H1 (cell line): Measurements from ENCODE around the gene FGF12. TPM values are rescaled to one million over a fixed set of nuclear protein-coding genes. Genes with fewer than 3 reads are reported as not detected.

ENCODE experiments used
- CTCF ChIA-PET: fragments of 300-600 bp; sonication (Branson Sonifier 250); formaldehyde crosslinking; loops from one replicate; lab custom pipeline; 2021; ENCODE audit not compliant: partially characterized antibody; lab: Charles Lee
- POLR2A ChIA-PET: fragments of 300-600 bp; sonication (Branson Sonifier 250); formaldehyde crosslinking; loops from one replicate; lab custom pipeline; 2021; ENCODE audit warnings: inconsistent platforms; ENCODE audit not compliant: partially characterized antibody; lab: Charles Lee
- DNase-seq, 2 experiments: peaks; one replicate each; pipeline versions ENCODE4 v3.0.0 to v3.0.0-alpha.2; 2010 to 2022; ENCODE audit warnings: low spot score in 2 of 2, low read depth in 1 of 2, mixed read lengths in 1 of 2
- FAIRE-seq: peaks from 2 replicates; lab custom pipeline; 2011; peaks lifted over from hg19 to GRCh38; lab: Jason Lieb, UNC
- H2AFZ ChIP-seq: 2 replicates; pipeline ENCODE4 v1.8.1; 2012; ENCODE audit warnings: low read length, inconsistent platforms
- H2AK5ac ChIP-seq: 2 replicates; pipeline ENCODE4 v1.6.1; 2013; ENCODE audit warnings: low read depth, low read length
- H2BK120ac ChIP-seq: replicated peaks from 2 replicates; pipeline ENCODE3; 2013; ENCODE audit warnings: low read depth, low read length, inconsistent platforms
- H2BK12ac ChIP-seq: 2 replicates; pipeline ENCODE4 v1.6.1; 2013; ENCODE audit warnings: low read depth, low read length
- H2BK15ac ChIP-seq: 2 replicates; pipeline ENCODE4 v1.6.1; 2013; ENCODE audit warnings: low read length
- H2BK20ac ChIP-seq: 2 replicates; pipeline ENCODE4 v1.6.1; 2013; ENCODE audit warnings: low read length
- H2BK5ac ChIP-seq: 2 replicates; pipeline ENCODE4 v1.6.1; 2013; ENCODE audit warnings: low read depth, low read length
- H3K14ac ChIP-seq: 2 replicates; pipeline ENCODE4 v1.6.1; 2013; ENCODE audit warnings: inconsistent platforms; ENCODE audit not compliant: insufficient read length
- H3K18ac ChIP-seq: 2 replicates; pipeline ENCODE4 v1.6.1; 2013; ENCODE audit warnings: low read length; ENCODE audit errors: extremely low read depth
- H3K23ac ChIP-seq: 2 replicates; pipeline ENCODE4 v1.6.1; 2013; ENCODE audit warnings: inconsistent platforms; ENCODE audit not compliant: insufficient read length
- H3K23me2 ChIP-seq: 2 replicates; pipeline ENCODE4 v1.6.1; 2013; ENCODE audit warnings: low read depth, low read length
- H3K27ac ChIP-seq: 2 replicates; pipeline ENCODE4 v1.6.1; 2011; ENCODE audit warnings: low read depth, low read length, inconsistent platforms
- H3K27me3 ChIP-seq, 4 experiments: replicated peaks in 1 of 4; 1 replicate in 1 of 4; 2 replicates in 3 of 4; pipeline versions ENCODE4 v1.6.1 to v1.8.1; 2011 to 2013; ENCODE audit warnings: low read length in 3 of 4, mild to moderate bottlenecking in 3 of 4, inconsistent platforms in 2 of 4, mixed read lengths in 2 of 4, moderate library complexity in 1 of 4; ENCODE audit not compliant: control insufficient read depth in 3 of 4, insufficient read depth in 3 of 4; ENCODE audit errors: extremely low read depth in 1 of 4
- H3K36me3 ChIP-seq, 4 experiments: 2 replicates each; pipeline versions ENCODE4 v1.6.1 to v1.8.1; 2011 to 2013; ENCODE audit warnings: mild to moderate bottlenecking in 4 of 4, low read length in 3 of 4, moderate library complexity in 2 of 4, control low read depth in 1 of 4, inconsistent platforms in 1 of 4; ENCODE audit not compliant: insufficient read depth in 4 of 4, control insufficient read depth in 2 of 4
- H3K4ac ChIP-seq: replicated peaks from 2 replicates; pipeline ENCODE3; 2013; ENCODE audit warnings: low read length, low read depth, mixed read lengths, inconsistent platforms; ENCODE audit not compliant: insufficient read length
- H3K4me1 ChIP-seq, 4 experiments: replicated peaks in 1 of 4; 1 replicate in 1 of 4; 2 replicates in 3 of 4; pipeline versions ENCODE4 v1.6.1 to v1.8.1; 2011 to 2013; ENCODE audit warnings: low read length in 3 of 4, inconsistent platforms in 2 of 4, mixed read lengths in 1 of 4; ENCODE audit not compliant: insufficient read depth in 4 of 4, control insufficient read depth in 3 of 4
- H3K4me2 ChIP-seq, 2 experiments: 2 replicates each; pipeline versions ENCODE4 v1.6.1 to v1.8.1; 2011 to 2013; ENCODE audit warnings: low read depth in 2 of 2, low read length in 2 of 2, control low read depth in 1 of 2, inconsistent platforms in 1 of 2, mild to moderate bottlenecking in 1 of 2; ENCODE audit not compliant: insufficient read depth in 1 of 2
- H3K4me3 ChIP-seq, 4 experiments: fragments of 200-600, 300-600 bp in 1 of 4; sonication (generic), shearing (Covaris generic), sonication (Bioruptor Twin) in 1 of 4; 2 replicates each; pipeline versions ENCODE4 v1.5.1 to v1.8.1; 2011 to 2016; ENCODE audit warnings: low read length in 4 of 4, low read depth in 3 of 4, control low read depth in 2 of 4, inconsistent platforms in 2 of 4, mild to moderate bottlenecking in 2 of 4, mixed read lengths in 1 of 4, moderate library complexity in 1 of 4; ENCODE audit not compliant: insufficient read depth in 2 of 4; ENCODE audit errors: extremely low read depth in 1 of 4
- H3K56ac ChIP-seq: replicated peaks from 2 replicates; pipeline ENCODE3; 2013; ENCODE audit warnings: low read depth, mild to moderate bottlenecking, mixed read lengths, low read length, inconsistent platforms; ENCODE audit not compliant: insufficient read length
- H3K79me1 ChIP-seq: 2 replicates; pipeline ENCODE4 v1.6.1; 2013; ENCODE audit warnings: low read depth, low read length, control low read depth
- H3K79me2 ChIP-seq, 2 experiments: 2 replicates each; pipeline versions ENCODE4 v1.6.1 to v1.8.1; 2012 to 2013; ENCODE audit warnings: low read length in 2 of 2, mild to moderate bottlenecking in 2 of 2, inconsistent platforms in 1 of 2; ENCODE audit not compliant: insufficient read depth in 2 of 2, control insufficient read depth in 1 of 2
- H3K9ac ChIP-seq, 4 experiments: replicated peaks in 1 of 4; 1 replicate in 1 of 4; 2 replicates in 3 of 4; pipeline versions ENCODE4 v1.6.1 to v1.8.1; 2011 to 2013; ENCODE audit warnings: low read depth in 3 of 4, low read length in 3 of 4, control low read depth in 2 of 4, mild to moderate bottlenecking in 2 of 4, moderate library complexity in 2 of 4, inconsistent platforms in 1 of 4; ENCODE audit errors: extremely low read depth in 1 of 4
- H3K9me3 ChIP-seq, 2 experiments: 2 replicates each; pipeline versions ENCODE4 v1.6.1 to v1.8.1; 2012 to 2013; ENCODE audit warnings: mild to moderate bottlenecking in 2 of 2, moderate library complexity in 2 of 2, control low read depth in 1 of 2, inconsistent platforms in 1 of 2, low read depth in 1 of 2, low read length in 1 of 2, mixed read lengths in 1 of 2; ENCODE audit not compliant: insufficient read depth in 2 of 2
- H4K20me1 ChIP-seq, 2 experiments: replicated peaks in 1 of 2; 2 replicates each; pipeline versions ENCODE3 to v1.8.1; 2011 to 2013; ENCODE audit warnings: inconsistent platforms in 2 of 2, low read length in 2 of 2, mild to moderate bottlenecking in 1 of 2; ENCODE audit not compliant: insufficient read depth in 2 of 2, control insufficient read depth in 1 of 2
- H4K5ac ChIP-seq: 2 replicates; pipeline ENCODE4 v1.6.1; 2013; ENCODE audit warnings: low read length, low read depth, mixed read lengths, inconsistent platforms; ENCODE audit not compliant: insufficient read length
- H4K8ac ChIP-seq: 2 replicates; pipeline ENCODE4 v1.8.0; 2013; ENCODE audit warnings: mild to moderate bottlenecking, moderate library complexity, low read length, inconsistent platforms; ENCODE audit not compliant: insufficient read depth; ENCODE audit errors: extremely low read depth
- H4K91ac ChIP-seq: replicated peaks from 2 replicates; pipeline ENCODE3; 2013; ENCODE audit warnings: low read length, mixed read lengths, inconsistent platforms; ENCODE audit not compliant: insufficient read length
- JUN ChIP-seq: IDR thresholded peaks from 2 replicates; pipeline ENCODE4 v1.6.1; 2011; ENCODE audit warnings: low read depth, mild to moderate bottlenecking, improper control_type of control experiment, low read length
- MAFK ChIP-seq: IDR thresholded peaks from 2 replicates; pipeline ENCODE4 v1.6.1; 2012; ENCODE audit warnings: low read depth, mild to moderate bottlenecking, improper control_type of control experiment, low read length
- RBBP5 ChIP-seq: IDR thresholded peaks from 2 replicates; pipeline ENCODE4 v1.7.1; 2012; ENCODE audit warnings: low read depth, mild to moderate bottlenecking, inconsistent platforms, low read length, moderate library complexity, borderline replicate concordance
- SIRT6 ChIP-seq: IDR thresholded peaks from one replicate; pipeline ENCODE4 v1.7.1; 2012; ENCODE audit warnings: low read length, inconsistent platforms
- SP1 ChIP-seq: IDR thresholded peaks from 2 replicates; pipeline ENCODE4 v1.6.1; 2011; ENCODE audit warnings: low read depth, low read length
- WGBS, 2 experiments: shearing (Covaris generic) in 1 of 2; methylation state at CpG; one replicate each; pipeline versions ENCODE4 v1.1.6 to v1.1.7; 2013 to 2015; ENCODE audit warnings: low lambda C conversion rate in 2 of 2, mixed read lengths in 2 of 2, inconsistent platforms in 1 of 2, low coverage in 1 of 2, missing lambda C conversion rate in 1 of 2; ENCODE audit not compliant: insufficient replicate concordance in 2 of 2, insufficient coverage in 1 of 2, insufficient read length in 1 of 2; ENCODE audit errors: extremely low coverage in 1 of 2, missing lambda C conversion rate in 1 of 2; 5-methylcytosine and 5-hydroxymethylcytosine counted together
- polyA plus RNA-seq, 7 experiments: library from polyadenylated mRNA; depleted of rRNA in 3 of 7; stranded (reverse) in 5 of 7; unstranded in 2 of 7; fragments of >200 nt in 5 of 7; fragments of 200-250 nt in 2 of 7; gene quantifications; 1 replicate in 5 of 7; 2 replicates in 1 of 7; 4 replicates in 1 of 7; pipeline versions ENCODE4 v1.2.1 to v1.2.3, GENCODE V29; 2011 to 2013; ENCODE audit warnings: missing spikeins in 2 of 7, mixed read lengths in 2 of 7
- total RNA-seq: library from RNA; stranded (reverse); fragmentation: NEBNext Ultra II Directional; extraction: Animal tissue kit (Norgen Biotek cat#: 25700); gene quantifications from 2 replicates; pipeline ENCODE4 v1.2.1, GENCODE V29; 2021
- TF ChIP-seq, protein P1 (sequence below): IDR thresholded peaks from 2 replicates; pipeline ENCODE4 v1.6.1; 2012; ENCODE audit warnings: inconsistent platforms

FGF12 gene
- total and polyA plus RNA-seq, 2 of the 8 experiments (the other 6 are each of a cell fraction or from before 2014, with no cell fraction given) = 4.1 to 16.6 TPM

- Histone ChIP-seq H3K4me2 (no peak overlapping the region), H3K14ac (no peak overlapping the region), H2BK5ac (no peak overlapping the region), H3K27ac (no peak overlapping the region), H4K20me1 (no peaks in the 10 kb centered on the region), H3K36me3 (no peaks in the 10 kb centered on the region), H3K56ac (no peak overlapping the region), H2BK20ac (no peak overlapping the region), H3K4ac (no peak overlapping the region), H3K4me1 (peaks cover 0 to 2% (median 0%) of the 10 kb centered on the region in 4 experiments; a peak in 1 of 7 replicates), H3K9ac (no peak overlapping the region), H3K27me3 (no peaks in the 10 kb centered on the region), H2BK120ac (no peak overlapping the region), H2AFZ (no peak overlapping the region), H3K18ac (no peak overlapping the region), H4K8ac (no peak overlapping the region), H2BK15ac (no peak overlapping the region), H3K9me3 (no peaks in the 10 kb centered on the region), H3K79me2 (no peaks in the 10 kb centered on the region), H4K91ac (no peak overlapping the region), H3K23ac (no peak overlapping the region), H3K79me1 (no peaks in the 10 kb centered on the region), H4K5ac (no peak overlapping the region), H2AK5ac (no peak overlapping the region), H3K4me3 (no peak overlapping the region), H2BK12ac (no peak overlapping the region), H3K23me2 (no peaks in the 10 kb centered on the region)
- TF ChIP-seq, protein P1, sequence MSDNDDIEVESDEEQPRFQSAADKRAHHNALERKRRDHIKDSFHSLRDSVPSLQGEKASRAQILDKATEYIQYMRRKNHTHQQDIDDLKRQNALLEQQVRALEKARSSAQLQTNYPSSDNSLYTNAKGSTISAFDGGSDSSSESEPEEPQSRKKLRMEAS = no peak
- TF ChIP-seq SP1 = no peak
- TF ChIP-seq RBBP5 = no peak
- TF ChIP-seq JUN = no peak
- TF ChIP-seq MAFK = no peak
- no peak for TF ChIP-seq SIRT6
- POLR2A ChIA-PET = no interaction called here
- DNase-seq (no peak), FAIRE-seq (no peak)
- CTCF ChIA-PET = no interaction called here
- 93% methylated on average over 4 of the region's 4 CpGs; no CpG with 5 or more reads in 1 of the 2 experiments for WGBS, 2 experiments
Measured at GRCh38 chr3:192296845-192297244, 430.5 kb downstream of the FGF12 start.
